Right lung (tissue), 5 donors: ENCODE data around the gene C22orf23. TPM values are rescaled to one million over a fixed set of nuclear protein-coding genes. Genes with fewer than 3 reads are reported as not detected.

Experiments used
- DNase-seq, 2 donors: peaks; one replicate each; pipeline ENCODE4 v3.0.0-alpha.2; 2013
- polyA plus RNA-seq, 5 donors: library from polyadenylated mRNA; unstranded; fragments of 120-200 nt; gene quantifications; one replicate each; pipeline versions ENCODE4 v1.2.1 to v1.2.3, GENCODE V29; 2013; ENCODE audit warnings: inconsistent platforms in 1 of 5, low replicate concordance in 1 of 5; ENCODE audit not compliant: insufficient read length in 5 of 5, insufficient read depth in 1 of 5

The C22orf23 gene
- polyA plus RNA-seq, 5 donors, result 3.9 to 6.8 (median 4.4) TPM

DNA sequence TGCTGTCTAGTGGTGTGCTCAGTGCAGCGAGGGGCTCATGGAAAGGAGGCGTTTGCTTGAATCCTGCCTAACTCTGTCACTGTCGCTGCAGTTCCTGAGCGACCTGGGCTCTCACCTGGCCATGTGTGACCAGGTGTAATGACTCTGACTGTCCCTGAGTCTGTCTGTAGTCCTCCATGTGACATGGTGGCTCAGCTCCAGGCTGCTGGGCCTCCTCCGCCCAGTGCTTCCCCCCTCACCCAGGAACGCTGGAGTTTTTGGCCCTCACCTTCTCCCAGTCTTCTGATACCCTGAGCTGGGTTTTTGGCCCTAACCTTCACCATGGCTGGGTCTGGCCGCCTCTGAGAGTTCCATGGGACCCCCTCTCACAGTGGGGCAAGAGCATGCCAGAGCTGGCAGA, 27.0 kb downstream of the C22orf23 start:
- DNase-seq, result no peak

GRCh38 chr22:37925767-37926166, 27.6 kb downstream of the C22orf23 start:
- no peak for DNase-seq

DNA sequence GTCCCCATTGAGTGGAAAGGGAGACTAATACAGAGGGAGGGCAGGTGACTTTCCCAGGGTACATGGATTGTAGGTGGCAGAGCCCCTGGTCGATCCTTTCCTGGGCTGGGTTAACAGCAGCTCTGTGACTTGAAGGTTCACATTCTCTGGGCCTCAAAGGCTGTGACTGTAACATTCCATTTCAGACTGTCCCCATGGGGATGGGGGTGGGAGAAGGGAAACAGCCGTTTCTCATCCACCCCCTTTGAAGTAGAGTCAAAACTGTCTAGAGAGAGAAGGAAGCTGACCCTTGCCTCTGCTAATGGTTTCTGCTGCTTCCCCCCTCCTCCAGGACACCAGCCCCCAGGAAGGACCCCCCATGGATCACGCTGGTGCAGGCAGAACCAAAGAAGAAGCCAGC, 28.1 kb downstream of the C22orf23 start:
- DNase-seq, result no peak

DNA sequence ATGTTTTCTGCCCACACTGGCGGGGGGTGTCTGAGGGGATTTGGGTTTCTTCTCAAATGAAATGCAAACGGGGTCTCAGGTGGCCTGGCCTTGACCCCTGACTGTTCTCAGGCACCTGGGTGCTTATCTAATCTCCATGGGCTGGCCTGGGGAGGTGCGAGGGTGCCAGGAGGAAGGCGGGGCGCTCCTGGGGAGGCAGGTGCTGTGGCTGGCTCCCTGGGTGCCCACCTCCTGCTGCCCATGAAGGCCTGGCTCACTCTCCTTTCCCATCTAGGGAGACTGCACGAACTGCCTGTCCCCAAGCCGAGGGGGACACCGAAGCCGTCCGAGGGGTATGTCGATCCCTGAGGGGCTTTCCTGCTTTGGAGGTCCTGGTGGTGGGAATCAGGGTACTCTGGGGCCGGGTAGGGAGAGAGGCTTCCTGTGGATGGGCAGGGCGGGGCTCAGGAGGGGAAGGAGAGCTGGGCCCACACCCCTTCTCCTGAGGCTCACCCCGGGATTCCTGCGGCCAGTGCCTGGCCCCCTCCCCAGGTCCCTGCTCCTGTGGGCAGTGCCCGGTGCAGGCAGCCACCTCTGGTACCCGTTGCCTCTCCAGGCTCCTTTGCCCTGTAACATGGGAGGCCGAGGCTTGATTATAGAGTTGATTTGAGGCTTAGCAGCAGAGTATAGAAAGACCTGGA, 28.9 kb downstream of the C22orf23 start:
- DNase-seq, result no peak

DNA sequence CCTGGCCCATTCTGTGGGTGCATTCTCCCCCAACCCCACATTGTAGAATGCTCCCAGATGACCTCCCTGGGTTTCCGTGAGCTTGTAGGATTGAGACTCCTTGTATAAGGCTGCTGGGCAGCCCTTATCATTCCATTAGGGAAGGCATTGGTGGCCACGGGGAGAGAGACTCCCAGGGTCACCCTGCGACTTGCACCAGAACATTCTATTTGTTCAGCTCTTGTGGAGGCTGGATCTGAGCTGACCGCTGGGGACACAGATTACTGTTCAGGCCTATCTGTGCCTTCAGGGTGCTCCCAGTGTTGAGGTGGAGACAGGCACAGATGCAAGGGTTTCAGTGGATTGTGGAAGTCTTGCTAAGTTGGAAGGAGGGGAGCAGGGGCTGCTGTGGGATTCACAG, 29.5 kb downstream of the C22orf23 start:
- no peak for DNase-seq

GRCh38 chr22:37922191-37922590, 31.2 kb downstream of the C22orf23 start:
- no peak for DNase-seq

GRCh38 chr22:37920126-37920525, 33.3 kb downstream of the C22orf23 start:
- no peak for DNase-seq

DNA sequence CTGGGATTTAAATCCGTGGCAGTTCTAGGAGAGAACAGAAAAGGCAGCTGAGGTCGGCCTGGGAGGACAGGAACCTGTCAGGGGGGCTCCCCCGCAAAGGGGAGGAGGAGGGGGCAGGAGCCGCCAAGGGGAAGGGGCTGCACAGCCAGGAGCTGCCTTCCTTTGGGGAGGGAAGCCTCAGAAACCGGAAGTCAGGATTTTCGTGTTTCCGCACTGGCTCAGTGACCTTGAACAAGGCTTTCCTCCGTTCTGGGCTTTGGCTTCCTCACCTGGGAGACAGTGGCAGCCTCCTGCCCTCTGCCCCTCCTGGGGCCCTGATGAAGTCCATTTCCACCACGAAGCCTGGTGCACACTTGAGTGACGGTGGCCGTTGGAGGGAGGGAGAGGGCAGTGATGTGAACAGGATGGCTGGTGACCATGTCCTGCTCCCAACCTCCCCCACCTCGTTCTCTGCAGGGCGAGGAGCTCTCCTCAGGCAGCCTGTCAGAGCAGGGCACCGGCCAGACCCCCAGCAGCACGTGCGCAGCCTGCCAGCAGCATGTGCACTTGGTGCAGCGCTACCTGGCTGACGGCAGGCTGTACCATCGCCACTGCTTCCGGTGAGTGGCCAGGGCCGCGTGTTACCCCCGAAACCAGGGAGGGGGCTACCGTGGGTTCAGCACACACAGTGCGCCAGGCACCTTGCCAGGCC, 34.7 kb downstream of the C22orf23 start:
- no peak for DNase-seq

GRCh38 chr22:37917874-37918548, 35.4 kb downstream of the C22orf23 start:
- DNase-seq, result no peak

- no peak for DNase-seq
Observed at GRCh38 chr22:37916311-37916710, 37.1 kb downstream of the C22orf23 start.

DNA sequence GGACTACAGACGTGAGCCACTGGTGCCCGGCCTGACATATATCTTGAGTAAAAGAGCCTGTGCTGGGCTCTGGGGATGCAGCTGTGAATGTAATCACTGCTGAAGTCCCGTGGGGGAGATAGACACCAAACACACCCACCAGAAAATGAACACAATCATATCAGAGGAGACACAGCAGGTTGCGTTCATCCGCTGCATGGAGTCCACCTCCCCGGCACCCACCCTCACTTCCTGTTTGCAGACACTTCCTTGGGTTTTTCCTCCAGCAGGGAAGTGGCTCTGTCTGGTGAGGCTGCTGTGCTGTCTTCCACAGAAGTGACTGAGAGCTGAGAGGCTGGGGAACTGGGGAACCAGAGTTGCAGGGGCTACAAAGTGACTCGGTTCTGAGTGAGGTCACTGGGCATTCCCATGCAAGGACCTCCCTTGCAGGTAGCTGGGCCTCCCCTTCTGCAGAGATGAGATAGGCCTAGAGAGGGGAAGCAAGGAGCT, 40.1 kb downstream of the C22orf23 start:
- no peak for DNase-seq

DNA sequence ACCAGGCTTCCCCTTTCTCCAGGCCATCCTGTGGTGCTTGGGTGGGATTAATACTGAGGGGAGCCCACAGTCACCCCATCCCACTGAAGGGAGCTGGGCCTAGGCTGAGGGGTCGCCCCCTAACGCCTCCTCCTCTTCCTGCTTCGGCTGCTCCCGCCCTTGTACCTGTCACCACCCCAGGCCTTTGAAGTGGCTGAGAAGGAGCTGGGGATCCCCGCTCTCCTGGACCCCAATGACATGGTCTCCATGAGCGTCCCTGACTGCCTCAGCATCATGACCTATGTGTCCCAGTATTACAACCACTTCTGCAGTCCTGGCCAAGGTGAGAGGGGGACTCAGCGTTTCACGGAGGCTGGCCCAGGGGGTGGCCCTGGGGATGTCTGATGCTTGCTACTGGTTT, 41.2 kb downstream of the C22orf23 start:
- no peak for DNase-seq

GRCh38 chr22:37911697-37912096, 41.7 kb downstream of the C22orf23 start:
- DNase-seq, result no peak

DNA sequence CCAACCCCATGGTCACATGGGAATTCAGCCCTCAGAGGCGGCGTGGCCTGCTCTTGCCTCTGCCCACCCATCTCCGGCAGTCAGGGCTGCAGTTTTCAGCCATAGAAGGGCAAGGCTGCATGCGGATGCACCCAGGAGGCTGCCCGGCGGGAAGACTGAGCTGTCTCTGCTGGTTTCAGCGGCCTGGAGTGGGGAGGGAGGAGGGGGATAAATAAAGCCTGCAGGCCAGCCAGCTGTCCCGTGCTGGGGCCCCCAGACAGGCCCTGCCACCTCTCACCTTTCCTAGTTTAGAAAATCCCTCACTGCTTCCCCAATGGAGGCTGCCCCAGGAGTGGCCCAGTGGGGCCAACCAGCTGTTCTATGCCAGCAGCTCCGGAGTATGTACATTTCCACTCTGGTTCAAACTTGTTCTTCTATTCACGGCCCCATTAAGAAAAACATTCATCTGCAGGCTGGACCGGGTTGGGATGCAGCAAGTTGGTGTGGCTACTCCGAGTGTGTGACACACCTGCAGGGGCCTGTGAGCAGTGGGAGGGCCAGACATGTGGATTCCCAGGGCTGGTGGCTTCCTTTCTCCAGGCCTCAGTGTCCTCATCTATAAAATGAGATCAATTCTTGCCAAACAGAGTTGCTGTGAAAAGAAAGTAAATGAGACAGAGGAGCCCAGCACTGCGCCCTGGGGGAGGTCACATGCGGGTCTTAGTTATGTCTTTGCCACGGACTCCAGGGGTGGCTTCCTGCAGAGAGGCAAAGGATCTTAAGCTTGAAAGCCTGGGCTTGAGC, 42.3 kb downstream of the C22orf23 start:
- no peak for DNase-seq

DNA sequence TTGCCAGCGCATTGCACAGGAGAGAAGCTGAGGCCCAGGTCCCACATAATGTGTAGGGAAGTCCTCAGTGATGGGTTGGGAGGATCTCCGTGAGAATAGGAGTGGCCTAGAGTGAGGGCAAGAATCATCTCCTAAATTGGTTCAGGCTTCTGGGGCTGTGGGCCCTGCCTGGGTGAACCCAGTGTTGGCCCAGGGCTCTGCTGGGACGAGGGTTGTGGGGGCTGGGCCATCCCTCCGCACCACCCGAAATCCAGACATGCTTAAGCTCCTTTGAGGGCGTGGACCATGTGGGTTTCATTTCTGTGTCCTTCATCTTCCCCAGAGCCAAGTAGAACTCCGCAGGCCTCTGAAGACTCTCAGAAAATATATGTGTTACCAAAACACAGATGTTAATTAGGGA, 43.6 kb downstream of the C22orf23 start:
- DNase-seq, result no peak

DNA sequence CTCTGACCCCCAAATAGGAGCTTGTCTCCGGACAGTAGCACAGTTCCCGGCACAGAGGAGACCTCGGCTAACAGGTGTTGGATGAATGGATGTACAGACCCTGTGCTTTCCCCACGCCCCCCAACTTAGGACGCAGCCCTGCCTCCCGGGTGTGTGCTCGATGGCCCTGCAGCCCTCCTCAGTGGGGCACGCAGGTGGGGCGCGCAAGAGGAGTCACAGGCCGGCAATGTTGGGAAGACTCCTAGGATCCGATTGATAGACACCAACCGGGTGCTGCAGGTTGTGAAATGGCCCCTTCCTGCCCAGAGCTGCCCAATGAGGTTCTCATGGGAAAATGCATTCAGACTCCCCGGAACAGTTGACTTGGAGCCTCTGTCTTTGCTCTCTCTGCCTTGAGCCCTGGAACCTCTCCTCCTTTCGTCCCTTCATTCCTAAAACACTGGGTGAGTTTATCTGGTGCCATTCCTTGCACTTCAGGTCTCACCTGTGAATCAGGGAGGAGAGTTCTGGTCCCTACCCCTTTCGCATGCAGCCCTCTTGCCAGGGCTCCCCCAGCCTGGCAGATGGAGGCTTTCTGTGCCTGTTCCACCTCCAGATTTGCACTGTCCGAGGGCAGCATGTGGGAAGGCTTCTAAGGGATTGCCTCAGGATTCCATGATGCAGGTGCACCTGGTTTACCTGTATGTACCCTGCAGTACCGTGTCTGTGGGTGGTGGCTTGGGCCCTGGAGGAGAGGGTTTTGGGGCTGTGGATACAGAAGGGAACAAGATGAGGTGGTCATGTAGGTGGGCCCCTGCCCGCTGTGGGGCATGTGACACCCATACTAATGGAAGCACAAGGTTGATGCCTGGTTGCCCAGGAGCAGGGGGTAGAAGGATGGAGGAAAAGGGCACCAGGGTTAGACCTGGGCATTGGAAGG, 46.1 kb downstream of the C22orf23 start:
- DNase-seq, result no peak

GRCh38 chr22:37906364-37907008, 46.9 kb downstream of the C22orf23 start:
- no peak for DNase-seq

GRCh38 chr22:37905534-37906363, 47.7 kb downstream of the C22orf23 start, which contains the start of gene MICALL1:
TSS of gene MICALL1 (plus strand) at chr22:37906297. CDS start at chr22:37906423, 126 bp downstream.
- peak in 1 of 2 donors; percentile 45 for DNase-seq
